ENCODE results near the gene MED27.

Gene MED27

GRCh38 chr9:131870156-131870555 is 209.5 kb downstream of the MED27 start:
- ChIA-PET POLR2A (no interaction called here), CTCF (interaction anchor here (0.6 to 2.0 kb wide), 3 partner anchors 40 to 300 kb away, joined by 3 to 5 read pairs (median 4); no protein-coding TSS in a partner anchor)
- DNase-seq (ENCODE audit: low read depth, low spot score): no peak
- no peak overlapping the region for H3K4me3 ChIP-seq (ENCODE audit: low read depth, low read length)
- TF ChIP-seq CTCF (IDR thresholded peaks at IDR 0.05; ENCODE audit: insufficient read depth, low read length, missing control alignments): no peak

- ChIA-PET POLR2A (no interaction called here), CTCF (interaction anchor here (1.2 to 2.0 kb wide), 2 partner anchors 39 to 301 kb away, joined by 3 to 5 read pairs; no protein-coding TSS in a partner anchor)
- H3K4me3 ChIP-seq (ENCODE audit: low read depth, low read length): no peak overlapping the region
- DNase-seq (ENCODE audit: low read depth, low spot score): no peak
- TF ChIP-seq CTCF (IDR thresholded peaks at IDR 0.05; ENCODE audit: insufficient read depth, low read length, missing control alignments): no peak
These were observed 210.3 kb downstream of the MED27 start for GRCh38 chr9:131869348-131869747.

GRCh38 chr9:131868766-131869165 is 210.9 kb downstream of the MED27 start:
- no peak overlapping the region for H3K4me3 ChIP-seq (ENCODE audit: low read depth, low read length)
- POLR2A ChIA-PET: no interaction called here
- CTCF ChIA-PET: interaction anchor here (1.2 to 2.0 kb wide), 2 partner anchors 38 to 301 kb away, joined by 3 to 5 read pairs; no protein-coding TSS in a partner anchor
- no peak for DNase-seq (ENCODE audit: low read depth, low spot score)
- no peak for TF ChIP-seq CTCF (IDR thresholded peaks at IDR 0.05; ENCODE audit: insufficient read depth, low read length, missing control alignments)

- no peak for DNase-seq (ENCODE audit: low read depth, low spot score)
- CTCF ChIA-PET: no interaction called here
- TF ChIP-seq CTCF (IDR thresholded peaks at IDR 0.05; ENCODE audit: insufficient read depth, low read length, missing control alignments): no peak
- H3K4me3 ChIP-seq (ENCODE audit: low read depth, low read length): no peak overlapping the region
- POLR2A ChIA-PET: no interaction called here
These were observed 212.0 kb downstream of the MED27 start for GRCh38 chr9:131867611-131868192.

GRCh38 chr9:131865446-131866195 is 214.0 kb downstream of the MED27 start:
- no peak for DNase-seq (ENCODE audit: low read depth, low spot score)
- TF ChIP-seq CTCF (IDR thresholded peaks at IDR 0.05; ENCODE audit: insufficient read depth, low read length, missing control alignments): no peak
- ChIA-PET CTCF (interaction anchor here (1.0 to 1.2 kb wide), 2 partner anchors 11 to 26 kb away, joined by 3 read pairs; no protein-coding TSS in a partner anchor), POLR2A (no interaction called here)
- no peak overlapping the region for H3K4me3 ChIP-seq (ENCODE audit: low read depth, low read length)

- no peak for DNase-seq (ENCODE audit: low read depth, low spot score)
- H3K4me3 ChIP-seq (ENCODE audit: low read depth, low read length): no peak overlapping the region
- ChIA-PET POLR2A (no interaction called here), CTCF (interaction anchor here (1.2 kb wide), 1 partner anchor 25 kb away, joined by 3 read pairs; no protein-coding TSS in a partner anchor)
- TF ChIP-seq CTCF (IDR thresholded peaks at IDR 0.05; ENCODE audit: insufficient read depth, low read length, missing control alignments): no peak
These were observed 215.1 kb downstream of the MED27 start for GRCh38 chr9:131864531-131864930.

All from AG04449 (cell line).